CMK (cell line): ENCODE measurements around the gene REM2.

Experiments used
- DNase-seq: peaks from one replicate; pipeline ENCODE4 v3.0.0-alpha.2; 2010; ENCODE audit warnings: low read depth

Gene REM2

DNA sequence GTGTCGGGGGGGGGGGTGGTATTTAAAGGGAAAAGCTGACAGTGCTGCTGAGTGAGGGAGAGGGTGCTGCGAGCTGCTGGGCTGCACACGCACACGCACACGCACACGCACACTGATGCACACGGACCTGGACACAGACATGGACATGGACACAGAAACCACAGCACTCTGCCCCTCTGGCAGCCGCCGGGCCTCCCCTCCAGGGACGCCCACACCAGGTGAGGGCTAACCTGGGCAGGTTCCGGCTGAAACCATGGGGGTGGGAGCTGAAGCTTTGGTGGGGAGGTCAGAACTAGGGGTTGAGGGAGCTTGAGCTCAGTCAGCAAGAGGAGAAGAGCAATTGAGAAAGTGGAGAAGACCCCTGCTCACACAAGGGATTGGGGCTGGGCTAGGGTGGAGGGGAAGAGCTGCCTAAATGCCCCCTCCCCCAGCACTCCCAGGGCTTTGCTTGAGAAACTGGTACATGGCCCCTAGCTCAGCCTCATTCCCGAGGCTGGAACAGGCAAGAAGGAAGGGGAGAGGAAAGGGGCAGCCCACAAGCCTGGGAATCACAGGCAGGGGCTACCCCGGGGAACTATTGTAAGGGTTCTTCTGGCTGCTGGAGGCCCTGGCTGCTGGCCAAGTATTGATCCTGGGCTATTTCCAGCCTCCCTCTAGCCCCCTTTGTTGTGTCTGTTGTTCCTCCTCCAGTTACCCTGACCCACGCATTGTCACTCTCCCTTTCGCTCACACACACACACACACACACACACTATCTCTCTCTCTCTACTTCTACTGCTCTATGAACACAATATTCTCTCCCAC lies at the start of gene REM2:
Gene REM2 (plus strand): TSS at position 50 of the 804 bp plus-strand sequence. CDS start 66 bp downstream, at position 116.
- DNase-seq: peak; percentile 11

DNA sequence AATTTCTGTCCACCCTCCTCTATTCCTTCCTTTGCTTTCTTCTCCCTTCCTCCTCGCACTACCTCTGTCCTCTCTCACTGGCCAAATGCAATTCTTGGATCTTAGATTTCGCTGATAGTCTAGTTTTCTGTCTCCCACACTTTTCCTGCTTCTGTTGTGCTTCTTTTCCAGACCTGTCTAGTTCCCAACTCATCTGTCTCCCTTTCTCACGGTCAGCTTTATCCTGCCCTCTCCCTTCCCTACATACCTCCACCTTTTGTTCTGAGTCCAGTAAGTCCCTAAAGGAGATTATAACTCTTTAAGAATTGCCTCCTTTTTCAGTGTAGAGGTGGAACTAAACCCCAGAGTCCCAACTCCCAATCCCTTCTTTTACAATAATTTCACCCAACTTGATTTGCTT lies 47.5 kb upstream of the REM2 start:
- no peak for DNase-seq

DNA sequence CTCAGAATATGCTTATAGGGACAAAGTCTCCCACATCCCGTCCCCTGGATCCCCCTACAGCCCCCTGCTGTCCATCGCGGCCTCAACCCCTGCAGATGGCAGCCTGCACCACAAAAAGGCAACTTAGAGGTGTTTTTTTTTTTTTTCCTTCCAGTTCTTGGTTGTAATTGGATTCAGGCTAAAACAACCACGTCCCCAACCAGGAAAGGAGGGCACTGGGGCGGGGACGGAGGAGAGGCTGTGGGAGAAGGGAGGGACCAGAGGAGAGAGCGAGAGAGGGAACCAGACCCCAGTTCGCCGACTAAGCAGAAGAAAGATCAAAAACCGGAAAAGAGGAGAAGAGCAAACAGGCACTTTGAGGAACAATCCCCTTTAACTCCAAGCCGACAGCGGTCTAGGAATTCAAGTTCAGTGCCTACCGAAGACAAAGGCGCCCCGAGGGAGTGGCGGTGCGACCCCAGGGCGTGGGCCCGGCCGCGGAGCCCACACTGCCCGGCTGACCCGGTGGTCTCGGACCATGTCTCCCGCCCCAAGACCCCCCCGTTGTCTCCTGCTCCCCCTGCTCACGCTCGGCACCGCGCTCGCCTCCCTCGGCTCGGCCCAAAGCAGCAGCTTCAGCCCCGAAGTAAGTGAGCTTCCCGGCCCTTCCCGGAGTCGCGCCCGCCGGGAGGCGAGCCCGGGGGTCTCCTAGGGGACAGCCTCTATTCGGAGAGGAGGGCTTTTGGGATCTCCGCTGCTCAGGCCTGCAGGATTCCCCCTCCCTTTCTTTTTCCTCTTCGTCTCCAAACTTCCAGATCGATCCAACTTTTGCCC lies 46.5 kb upstream of the REM2 start, which contains the start of gene MMP14:
Gene MMP14 (plus strand): TSS at position 285 of the 813 bp plus-strand sequence. CDS start 233 bp downstream, at position 518.
- DNase-seq: no peak

GRCh38 chr14:22837114-22837749 lies 45.8 kb upstream of the REM2 start:
- DNase-seq: no peak

GRCh38 chr14:22837750-22838538 lies 45.1 kb upstream of the REM2 start:
- DNase-seq: no peak

DNA sequence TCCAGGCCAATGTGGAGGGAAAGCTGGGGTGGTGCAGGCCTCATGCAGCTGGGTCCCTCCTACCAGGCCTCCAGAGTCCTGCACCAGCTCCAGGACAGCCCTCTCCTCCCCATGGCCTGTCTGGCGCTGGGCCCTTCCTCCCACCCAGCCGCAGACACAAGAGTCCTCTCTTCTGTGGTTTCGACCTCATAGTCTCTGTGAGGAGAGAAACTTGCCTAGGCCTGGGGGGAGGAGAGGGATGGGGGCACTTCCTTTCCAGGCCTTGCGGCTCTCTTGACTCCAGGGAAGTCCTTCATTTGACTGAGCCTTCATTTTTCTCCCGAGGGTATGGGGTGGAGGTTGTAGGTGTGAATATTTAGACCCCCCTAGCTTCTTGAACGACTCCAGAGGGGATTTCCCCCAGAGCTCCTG lies 44.4 kb upstream of the REM2 start:
- DNase-seq: no peak

GRCh38 chr14:22839159-22839779 lies 43.8 kb upstream of the REM2 start:
- no peak for DNase-seq

GRCh38 chr14:22841311-22841710 lies 41.7 kb upstream of the REM2 start:
- no peak for DNase-seq

- no peak for DNase-seq
These were observed 41.3 kb upstream of the REM2 start for GRCh38 chr14:22841769-22842168.

GRCh38 chr14:22842211-22843122 lies 40.6 kb upstream of the REM2 start:
- no peak for DNase-seq

GRCh38 chr14:22843123-22843925 lies 39.7 kb upstream of the REM2 start:
- DNase-seq: no peak

DNA sequence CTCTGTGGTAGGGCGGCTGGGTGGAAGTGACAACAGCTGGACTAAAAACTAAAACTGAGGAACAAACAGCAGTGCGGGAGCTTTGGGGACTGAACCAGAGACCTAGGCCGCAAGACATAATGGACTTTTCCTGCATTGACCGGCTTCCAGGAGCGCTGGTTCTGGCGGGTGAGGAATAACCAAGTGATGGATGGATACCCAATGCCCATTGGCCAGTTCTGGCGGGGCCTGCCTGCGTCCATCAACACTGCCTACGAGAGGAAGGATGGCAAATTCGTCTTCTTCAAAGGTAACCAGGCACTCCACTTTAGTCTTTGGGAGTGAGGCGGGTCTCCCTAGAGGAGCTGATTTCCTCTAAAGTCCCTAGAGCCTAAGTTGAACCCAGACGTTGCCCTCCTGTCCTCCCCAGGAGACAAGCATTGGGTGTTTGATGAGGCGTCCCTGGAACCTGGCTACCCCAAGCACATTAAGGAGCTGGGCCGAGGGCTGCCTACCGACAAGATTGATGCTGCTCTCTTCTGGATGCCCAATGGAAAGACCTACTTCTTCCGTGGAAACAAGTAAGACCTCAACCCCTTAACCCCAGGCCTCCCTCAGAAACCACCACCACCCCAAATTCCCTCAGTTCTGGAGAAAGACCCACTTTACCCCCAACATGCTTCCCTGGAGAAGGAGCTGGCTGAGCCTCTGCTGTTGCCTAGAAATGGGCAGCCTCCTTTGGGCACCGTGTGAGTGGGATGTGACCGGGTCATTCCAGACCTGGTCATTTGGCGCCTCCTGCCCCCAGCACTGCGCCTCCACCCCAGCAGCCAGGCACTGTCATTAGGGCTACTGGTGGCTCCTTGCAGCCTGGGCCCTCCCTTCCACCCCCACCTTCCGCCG lies 38.6 kb upstream of the REM2 start:
- no peak for DNase-seq

- no peak for DNase-seq
These were observed 38.0 kb upstream of the REM2 start for GRCh38 chr14:22845103-22845394.

DNA sequence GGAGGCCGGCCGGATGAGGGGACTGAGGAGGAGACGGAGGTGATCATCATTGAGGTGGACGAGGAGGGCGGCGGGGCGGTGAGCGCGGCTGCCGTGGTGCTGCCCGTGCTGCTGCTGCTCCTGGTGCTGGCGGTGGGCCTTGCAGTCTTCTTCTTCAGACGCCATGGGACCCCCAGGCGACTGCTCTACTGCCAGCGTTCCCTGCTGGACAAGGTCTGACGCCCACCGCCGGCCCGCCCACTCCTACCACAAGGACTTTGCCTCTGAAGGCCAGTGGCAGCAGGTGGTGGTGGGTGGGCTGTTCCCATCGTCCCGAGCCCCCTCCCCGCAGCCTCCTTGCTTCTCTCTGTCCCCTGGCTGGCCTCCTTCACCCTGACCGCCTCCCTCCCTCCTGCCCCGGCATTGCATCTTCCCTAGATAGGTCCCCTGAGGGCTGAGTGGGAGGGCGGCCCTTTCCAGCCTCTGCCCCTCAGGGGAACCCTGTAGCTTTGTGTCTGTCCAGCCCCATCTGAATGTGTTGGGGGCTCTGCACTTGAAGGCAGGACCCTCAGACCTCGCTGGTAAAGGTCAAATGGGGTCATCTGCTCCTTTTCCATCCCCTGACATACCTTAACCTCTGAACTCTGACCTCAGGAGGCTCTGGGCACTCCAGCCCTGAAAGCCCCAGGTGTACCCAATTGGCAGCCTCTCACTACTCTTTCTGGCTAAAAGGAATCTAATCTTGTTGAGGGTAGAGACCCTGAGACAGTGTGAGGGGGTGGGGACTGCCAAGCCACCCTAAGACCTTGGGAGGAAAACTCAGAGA lies 37.0 kb upstream of the REM2 start:
- DNase-seq: no peak

- DNase-seq: no peak
These were observed 36.2 kb upstream of the REM2 start for GRCh38 chr14:22846811-22847307.

GRCh38 chr14:22847661-22848341 lies 35.2 kb upstream of the REM2 start:
- no peak for DNase-seq
